HEK293 (cell line): ENCODE results near the gene DENND1C.

Source experiments
- BCL11A ChIP-seq: fragments of 450-650 bp; formaldehyde crosslinking; IDR thresholded peaks from 2 replicates; pipeline ENCODE4 v1.5.1; 2016; ENCODE audit warnings: low read depth, missing biosample characterization, missing genetic modification characterization
- BCL11B ChIP-seq: fragments of 450-650 bp; formaldehyde crosslinking; IDR thresholded peaks from 2 replicates; pipeline ENCODE4 v1.5.1; 2016; ENCODE audit warnings: low read depth, missing biosample characterization, missing genetic modification characterization
- BCL6B ChIP-seq: fragments of 450-650 bp; formaldehyde crosslinking; IDR thresholded peaks from 2 replicates; pipeline ENCODE4 v1.5.1; 2017; ENCODE audit warnings: missing biosample characterization, missing genetic modification characterization
- GLIS2 ChIP-seq: fragments of 450-650 bp; formaldehyde crosslinking; IDR thresholded peaks from 2 replicates; pipeline ENCODE4 v1.5.1; 2016; ENCODE audit warnings: missing biosample characterization, missing genetic modification characterization
- KLF16 ChIP-seq: fragments of 450-650 bp; formaldehyde crosslinking; IDR thresholded peaks from 2 replicates; pipeline ENCODE4 v1.5.1; 2017; ENCODE audit warnings: missing biosample characterization, missing genetic modification characterization
- KLF8 ChIP-seq: fragments of 450-650 bp; formaldehyde crosslinking; IDR thresholded peaks from 2 replicates; pipeline ENCODE4 v1.5.1; 2016; ENCODE audit warnings: missing biosample characterization, missing genetic modification characterization
- PATZ1 ChIP-seq: fragments of 450-650 bp; formaldehyde crosslinking; IDR thresholded peaks from 2 replicates; pipeline ENCODE4 v1.5.1; 2016; ENCODE audit warnings: missing biosample characterization, missing genetic modification characterization
- SP3 ChIP-seq: fragments of 450-650 bp; formaldehyde crosslinking; IDR thresholded peaks from 2 replicates; pipeline ENCODE4 v1.5.1; 2016; ENCODE audit warnings: missing biosample characterization, missing genetic modification characterization
- ZBTB48 ChIP-seq: fragments of 450-650 bp; formaldehyde crosslinking; IDR thresholded peaks from 2 replicates; pipeline ENCODE4 v1.5.1; 2016; ENCODE audit warnings: missing biosample characterization, missing genetic modification characterization
- ZFHX2 ChIP-seq: fragments of 450-650 bp; formaldehyde crosslinking; conservative IDR thresholded peaks from 2 replicates; pipeline ENCODE4 v1.5.1; 2016; ENCODE audit warnings: missing biosample characterization, missing genetic modification characterization
- ZFP3 ChIP-seq: fragments of 450-650 bp; formaldehyde crosslinking; IDR thresholded peaks from 2 replicates; pipeline ENCODE4 v1.5.1; 2016; ENCODE audit warnings: low read depth, missing biosample characterization, missing genetic modification characterization
- ZIC2 ChIP-seq: fragments of 450-650 bp; formaldehyde crosslinking; IDR thresholded peaks from 2 replicates; pipeline ENCODE4 v1.5.1; 2016; ENCODE audit warnings: missing biosample characterization, missing genetic modification characterization
- ZNF223 ChIP-seq: fragments of 450-650 bp; formaldehyde crosslinking; IDR thresholded peaks from 2 replicates; pipeline ENCODE4 v1.5.1; 2016; ENCODE audit warnings: missing biosample characterization, missing genetic modification characterization
- ZNF292 ChIP-seq: fragments of 450-650 bp; formaldehyde crosslinking; IDR thresholded peaks from 2 replicates; pipeline ENCODE4 v1.5.1; 2016; ENCODE audit warnings: low read depth, missing biosample characterization, missing genetic modification characterization, borderline replicate concordance
- ZNF341 ChIP-seq: fragments of 450-650 bp; formaldehyde crosslinking; IDR thresholded peaks from 2 replicates; pipeline ENCODE4; 2016; ENCODE audit warnings: low read depth, missing biosample characterization, missing genetic modification characterization
- ZNF423 ChIP-seq: fragments of 450-650 bp; formaldehyde crosslinking; IDR thresholded peaks from 2 replicates; pipeline ENCODE4 v1.5.1; 2016; ENCODE audit warnings: missing biosample characterization, missing genetic modification characterization
- ZNF629 ChIP-seq: fragments of 450-650 bp; formaldehyde crosslinking; IDR thresholded peaks from 2 replicates; pipeline ENCODE4 v1.5.1; 2017; ENCODE audit warnings: missing biosample characterization, missing genetic modification characterization
- TF ChIP-seq, protein P1 (sequence below): fragments of 450-650 bp; formaldehyde crosslinking; IDR thresholded peaks from 2 replicates; pipeline ENCODE4 v1.5.1; 2016; ENCODE audit warnings: missing biosample characterization, missing genetic modification characterization
- TF ChIP-seq, protein P2 (sequence below): fragments of 450-650 bp; formaldehyde crosslinking; IDR thresholded peaks from 2 replicates; pipeline ENCODE4 v1.5.1; 2016; ENCODE audit warnings: missing biosample characterization, missing genetic modification characterization

Gene DENND1C

GRCh38 chr19:6501740-6502648 is 20.4 kb upstream of the DENND1C start, which contains the start of gene TUBB4A (continued):
- TF ChIP-seq PATZ1 (peak; percentile 85), ZBTB48 (tag by site-specific recombination) (peak; percentile 79), SP3 (tag by site-specific recombination) (peak; percentile 91), ZNF423 (tag by site-specific recombination) (peak; percentile 91), ZNF341 (peak; percentile 31; the same call in 1 of the 2 replicates), GLIS2 (tag by site-specific recombination) (peak; percentile 91), ZNF629 (tag by site-specific recombination) (0 out of 2 replicates have a peak, but pooled peaks have one; percentile 20), BCL11B (tag by site-specific recombination) (peak; percentile 39; the same call in 1 of the 2 replicates), ZNF292 (tag by site-specific recombination) (no peak), KLF8 (peak; percentile 47; the same call in 1 of the 2 replicates), ZNF223 (tag by site-specific recombination) (peak; percentile 54; the same call in 1 of the 2 replicates), ZFP3 (no peak), KLF16 (tag by site-specific recombination) (0 out of 2 replicates have a peak, but pooled peaks have one; percentile 40), BCL11A (tag by site-specific recombination) (peak; percentile 36; the same call in 1 of the 2 replicates), ZFHX2 (tag by site-specific recombination) (peak; percentile 66), ZIC2 (tag by site-specific recombination) (peak; percentile 68), BCL6B (tag by site-specific recombination) (no peak)
- TF ChIP-seq, protein P1, sequence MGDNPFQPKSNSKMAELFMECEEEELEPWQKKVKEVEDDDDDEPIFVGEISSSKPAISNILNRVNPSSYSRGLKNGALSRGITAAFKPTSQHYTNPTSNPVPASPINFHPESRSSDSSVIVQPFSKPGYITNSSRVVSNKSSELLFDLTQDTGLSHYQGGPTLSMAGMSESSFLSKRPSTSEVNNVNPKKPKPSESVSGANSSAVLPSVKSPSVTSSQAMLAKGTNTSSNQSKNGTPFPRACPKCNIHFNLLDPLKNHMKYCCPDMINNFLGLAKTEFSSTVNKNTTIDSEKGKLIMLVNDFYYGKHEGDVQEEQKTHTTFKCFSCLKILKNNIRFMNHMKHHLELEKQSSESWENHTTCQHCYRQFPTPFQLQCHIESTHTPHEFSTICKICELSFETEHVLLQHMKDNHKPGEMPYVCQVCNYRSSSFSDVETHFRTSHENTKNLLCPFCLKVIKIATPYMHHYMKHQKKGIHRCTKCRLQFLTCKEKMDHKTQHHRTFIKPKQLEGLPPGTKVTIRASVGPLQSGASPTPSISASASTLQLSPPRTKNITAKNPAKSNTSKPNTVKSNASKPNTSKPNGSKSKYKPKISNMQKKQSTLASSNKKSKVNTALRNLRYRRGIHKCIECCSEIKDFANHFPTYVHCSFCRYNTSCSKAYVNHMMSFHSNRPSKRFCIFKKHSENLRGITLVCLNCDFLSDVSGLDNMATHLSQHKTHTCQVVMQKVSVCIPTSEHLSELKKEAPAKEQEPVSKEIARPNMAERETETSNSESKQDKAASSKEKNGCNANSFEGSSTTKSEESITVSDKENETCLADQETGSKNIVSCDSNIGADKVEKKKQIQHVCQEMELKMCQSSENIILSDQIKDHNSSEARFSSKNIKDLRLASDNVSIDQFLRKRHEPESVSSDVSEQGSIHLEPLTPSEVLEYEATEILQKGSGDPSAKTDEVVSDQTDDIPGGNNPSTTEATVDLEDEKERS (tag by site-specific recombination) = no peak
- TF ChIP-seq, protein P2, sequence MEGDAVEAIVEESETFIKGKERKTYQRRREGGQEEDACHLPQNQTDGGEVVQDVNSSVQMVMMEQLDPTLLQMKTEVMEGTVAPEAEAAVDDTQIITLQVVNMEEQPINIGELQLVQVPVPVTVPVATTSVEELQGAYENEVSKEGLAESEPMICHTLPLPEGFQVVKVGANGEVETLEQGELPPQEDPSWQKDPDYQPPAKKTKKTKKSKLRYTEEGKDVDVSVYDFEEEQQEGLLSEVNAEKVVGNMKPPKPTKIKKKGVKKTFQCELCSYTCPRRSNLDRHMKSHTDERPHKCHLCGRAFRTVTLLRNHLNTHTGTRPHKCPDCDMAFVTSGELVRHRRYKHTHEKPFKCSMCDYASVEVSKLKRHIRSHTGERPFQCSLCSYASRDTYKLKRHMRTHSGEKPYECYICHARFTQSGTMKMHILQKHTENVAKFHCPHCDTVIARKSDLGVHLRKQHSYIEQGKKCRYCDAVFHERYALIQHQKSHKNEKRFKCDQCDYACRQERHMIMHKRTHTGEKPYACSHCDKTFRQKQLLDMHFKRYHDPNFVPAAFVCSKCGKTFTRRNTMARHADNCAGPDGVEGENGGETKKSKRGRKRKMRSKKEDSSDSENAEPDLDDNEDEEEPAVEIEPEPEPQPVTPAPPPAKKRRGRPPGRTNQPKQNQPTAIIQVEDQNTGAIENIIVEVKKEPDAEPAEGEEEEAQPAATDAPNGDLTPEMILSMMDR = no peak; the same call in 1 of the 2 replicates
